ENCODE data around the gene C1R. TPM values are rescaled to one million over a fixed set of nuclear protein-coding genes. Genes with fewer than 3 reads are reported as not detected.

Gene C1R
- total RNA-seq, 1 donor from 2014 or later: 41.5 TPM

DNA sequence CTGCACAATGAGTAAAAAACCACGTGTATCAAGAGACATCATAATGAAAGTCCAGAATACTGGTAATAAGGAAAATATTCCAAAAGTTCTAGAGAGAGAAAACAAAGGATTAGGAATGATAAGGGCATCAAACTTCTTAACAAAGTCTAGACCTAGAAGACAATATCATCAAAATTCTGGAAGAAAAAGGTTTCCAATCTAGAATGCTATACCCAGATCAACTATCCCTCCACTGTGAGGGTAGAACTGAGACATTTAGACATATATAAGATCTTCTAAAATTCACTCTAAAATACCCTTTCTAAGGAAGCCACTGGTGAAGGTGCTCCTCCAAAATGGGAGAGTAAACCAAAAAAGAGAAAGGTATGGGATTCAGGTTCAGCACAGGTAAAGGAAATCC is 13.8 kb upstream of the C1R start:
- Mint-ChIP-seq H3K4me3 (no peak overlapping the region), H3K4me1 (peaks cover 16% of the 10 kb centered on the region), H3K27me3 (ENCODE audit: low read depth) (no peaks in the 10 kb centered on the region), H3K9me3 (peaks cover 14% of the 10 kb centered on the region), H3K36me3 (peaks cover 18% of the 10 kb centered on the region), H3K27ac (no peak overlapping the region)
- TF ChIP-seq, protein P1, sequence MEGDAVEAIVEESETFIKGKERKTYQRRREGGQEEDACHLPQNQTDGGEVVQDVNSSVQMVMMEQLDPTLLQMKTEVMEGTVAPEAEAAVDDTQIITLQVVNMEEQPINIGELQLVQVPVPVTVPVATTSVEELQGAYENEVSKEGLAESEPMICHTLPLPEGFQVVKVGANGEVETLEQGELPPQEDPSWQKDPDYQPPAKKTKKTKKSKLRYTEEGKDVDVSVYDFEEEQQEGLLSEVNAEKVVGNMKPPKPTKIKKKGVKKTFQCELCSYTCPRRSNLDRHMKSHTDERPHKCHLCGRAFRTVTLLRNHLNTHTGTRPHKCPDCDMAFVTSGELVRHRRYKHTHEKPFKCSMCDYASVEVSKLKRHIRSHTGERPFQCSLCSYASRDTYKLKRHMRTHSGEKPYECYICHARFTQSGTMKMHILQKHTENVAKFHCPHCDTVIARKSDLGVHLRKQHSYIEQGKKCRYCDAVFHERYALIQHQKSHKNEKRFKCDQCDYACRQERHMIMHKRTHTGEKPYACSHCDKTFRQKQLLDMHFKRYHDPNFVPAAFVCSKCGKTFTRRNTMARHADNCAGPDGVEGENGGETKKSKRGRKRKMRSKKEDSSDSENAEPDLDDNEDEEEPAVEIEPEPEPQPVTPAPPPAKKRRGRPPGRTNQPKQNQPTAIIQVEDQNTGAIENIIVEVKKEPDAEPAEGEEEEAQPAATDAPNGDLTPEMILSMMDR (IDR thresholded peaks at IDR 0.05; ENCODE audit: unreplicated experiment): no peak
- DNase-seq (ENCODE audit: low spot score in 2 of 2, unreplicated experiment in 2 of 2): no peak

- Mint-ChIP-seq H3K27me3 (ENCODE audit: low read depth) (no peaks in the 10 kb centered on the region), H3K9me3 (peaks cover 14% of the 10 kb centered on the region), H3K4me3 (no peak overlapping the region), H3K36me3 (peaks cover 23% of the 10 kb centered on the region), H3K27ac (no peak overlapping the region), H3K4me1 (peaks cover 10% of the 10 kb centered on the region)
- TF ChIP-seq, protein P1 (IDR thresholded peaks at IDR 0.05; ENCODE audit: unreplicated experiment): no peak
- DNase-seq (ENCODE audit: low spot score in 2 of 2, unreplicated experiment in 2 of 2): no peak
Observed at GRCh38 chr12:7103837-7104584, 11.8 kb upstream of the C1R start.

GRCh38 chr12:7102582-7102981 is 10.3 kb upstream of the C1R start:
- DNase-seq (ENCODE audit: low spot score in 2 of 2, unreplicated experiment in 2 of 2): no peak
- TF ChIP-seq, protein P1 (IDR thresholded peaks at IDR 0.05; ENCODE audit: unreplicated experiment): no peak
- H3K4me3 Mint-ChIP-seq: no peak overlapping the region
- H3K36me3 Mint-ChIP-seq: peaks cover 31% of the 10 kb centered on the region
- peaks cover 1% of the 10 kb centered on the region for H3K4me1 Mint-ChIP-seq
- peaks cover 14% of the 10 kb centered on the region for H3K9me3 Mint-ChIP-seq
- no peak overlapping the region for H3K27ac Mint-ChIP-seq
- no peaks in the 10 kb centered on the region for H3K27me3 Mint-ChIP-seq (ENCODE audit: low read depth)

DNA sequence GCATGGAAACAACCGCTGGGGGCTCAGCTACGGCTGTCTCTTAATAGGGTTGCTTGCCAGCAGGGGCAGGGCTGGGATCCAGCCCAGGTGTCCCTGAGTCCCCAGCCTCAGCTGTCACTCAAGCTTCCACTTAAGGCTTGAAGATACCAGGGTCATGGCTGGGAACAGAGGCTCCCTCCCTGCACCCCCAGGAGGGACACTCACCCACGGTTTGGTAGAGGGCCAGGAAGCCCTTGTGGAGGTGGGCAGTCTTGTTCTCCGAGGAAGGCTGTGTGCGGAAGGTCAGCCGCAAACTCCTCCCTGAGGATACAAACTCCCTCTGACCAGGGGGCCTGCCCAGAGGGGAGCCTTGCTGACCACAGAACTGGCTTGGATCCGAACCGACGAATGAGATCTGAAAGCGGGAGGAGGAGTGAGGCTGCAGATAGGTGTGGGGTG is 9.5 kb upstream of the C1R start:
- Mint-ChIP-seq H3K4me3 (no peak overlapping the region), H3K27ac (no peak overlapping the region), H3K9me3 (peaks cover 13% of the 10 kb centered on the region), H3K36me3 (peaks cover 33% of the 10 kb centered on the region), H3K27me3 (ENCODE audit: low read depth) (no peaks in the 10 kb centered on the region), H3K4me1 (no peaks in the 10 kb centered on the region)
- DNase-seq (ENCODE audit: low spot score in 2 of 2, unreplicated experiment in 2 of 2): no peak
- TF ChIP-seq, protein P1 (IDR thresholded peaks at IDR 0.05; ENCODE audit: unreplicated experiment): no peak

DNA sequence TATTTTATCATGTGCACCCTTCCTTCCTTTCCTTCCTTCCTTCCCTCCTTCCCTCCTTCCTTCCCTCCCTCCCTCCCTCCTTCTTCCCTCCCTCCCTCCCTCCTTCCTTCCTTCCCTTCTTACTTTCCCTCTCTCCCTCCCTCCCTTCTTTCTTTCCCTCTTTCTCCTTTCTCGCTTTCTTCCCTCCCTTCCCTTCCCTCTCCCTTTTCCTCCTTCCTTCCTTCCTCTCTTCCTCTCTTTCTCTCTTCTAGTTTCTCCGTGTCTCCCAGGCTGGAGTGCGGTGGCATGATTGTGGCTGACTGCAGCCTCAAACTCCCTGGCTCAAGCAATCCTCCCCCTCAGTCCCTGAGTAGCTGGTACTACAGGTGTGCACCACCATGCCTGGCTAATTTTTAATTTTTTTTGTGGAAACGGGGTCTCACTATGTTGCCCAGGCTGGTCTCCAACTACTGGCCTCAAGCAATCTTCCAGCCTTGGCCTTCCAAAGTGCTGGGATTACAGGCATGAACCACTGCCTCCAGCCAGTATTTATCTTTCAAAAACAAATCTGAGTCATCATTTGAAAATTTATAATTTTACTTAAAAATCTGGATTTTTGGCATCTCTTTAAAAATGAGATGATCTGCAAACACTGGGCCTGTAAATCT is 8.9 kb upstream of the C1R start:
- Mint-ChIP-seq H3K27ac (no peak overlapping the region), H3K9me3 (peaks cover 8% of the 10 kb centered on the region), H3K36me3 (peaks cover 29% of the 10 kb centered on the region), H3K4me1 (no peaks in the 10 kb centered on the region), H3K4me3 (no peak overlapping the region), H3K27me3 (ENCODE audit: low read depth) (no peaks in the 10 kb centered on the region)
- no peak for DNase-seq (ENCODE audit: low spot score in 2 of 2, unreplicated experiment in 2 of 2)
- TF ChIP-seq, protein P1 (IDR thresholded peaks at IDR 0.05; ENCODE audit: unreplicated experiment): no peak
